Jurkat, Clone E6-1 (cell line): ENCODE data around the gene CNOT6L.
A peak's percentile ranks its signal among the peaks of the same experiment; 100 is the strongest.

ENCODE experiments used
- DNase-seq: peaks from one replicate; pipeline ENCODE4 v3.0.0-alpha.2; 2011; ENCODE audit warnings: low read depth, low spot score
- H3K4me3 ChIP-seq: 2 replicates; pipeline ENCODE4 v1.5.1; 2011; ENCODE audit warnings: mild to moderate bottlenecking, low read length, control low read depth, moderate library complexity

CNOT6L gene

GRCh38 chr4:77826275-77826674, 7.1 kb upstream of the CNOT6L start:
- H3K4me3 ChIP-seq = no peak overlapping the region
- no peak for DNase-seq

DNA sequence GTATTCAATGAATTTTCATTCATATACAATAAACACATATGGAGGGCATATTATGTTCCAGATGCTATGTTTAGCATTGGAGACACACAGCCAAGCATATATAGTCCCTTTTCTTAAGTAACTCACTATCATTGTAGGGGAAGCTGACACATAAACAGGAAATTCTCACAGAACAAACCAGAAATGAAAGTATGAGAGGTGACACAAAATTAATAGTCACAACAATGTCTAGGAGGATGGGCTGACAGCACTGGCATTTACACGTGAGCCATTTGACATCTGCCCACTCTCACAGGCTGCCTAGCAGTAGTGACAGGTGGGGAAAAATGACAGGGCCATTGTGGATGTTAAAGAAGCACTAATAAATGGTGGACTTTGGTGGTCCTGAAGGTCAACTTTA, 2.6 kb upstream of the CNOT6L start:
- peak; percentile 46 for DNase-seq
- H3K4me3 ChIP-seq = no peak overlapping the region

GRCh38 chr4:77820649-77821561, 1.7 kb upstream of the CNOT6L start:
- no peak for DNase-seq

GRCh38 chr4:77819843-77820648, 878 bp upstream of the CNOT6L start:
- H3K4me3 ChIP-seq = peak overlapping the region; percentile 79
- peak; percentile 87 for DNase-seq

More at GRCh38 chr4:77820649-77821561, 1.7 kb upstream of the CNOT6L start:
- peak overlapping the region; percentile 79 for H3K4me3 ChIP-seq

DNA sequence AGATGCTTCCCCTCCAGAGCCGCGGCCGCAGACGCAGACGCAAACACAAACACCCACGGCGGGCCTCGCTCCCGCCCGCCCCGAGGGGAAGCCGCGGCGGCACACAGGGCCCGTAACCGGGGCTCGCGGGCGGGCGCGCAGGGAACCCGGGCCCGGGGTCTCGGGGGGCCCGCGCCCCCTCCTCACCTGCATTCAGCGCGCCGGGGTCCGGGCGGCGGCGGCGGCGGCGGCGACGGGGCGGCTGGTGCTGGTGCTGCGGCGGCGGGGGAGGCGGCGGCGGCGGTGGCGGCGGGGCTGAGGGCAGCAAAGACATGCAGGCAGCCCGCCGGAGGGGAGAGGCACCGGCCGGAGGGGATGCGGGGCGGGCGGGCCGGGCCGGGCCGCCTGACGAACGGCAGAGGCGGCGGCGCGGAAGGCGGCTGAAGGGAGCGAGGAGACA, 255 bp upstream of the CNOT6L start:
- DNase-seq = no peak
- H3K4me3 ChIP-seq = peak overlapping the region; percentile 79

- H3K4me3 ChIP-seq = peak overlapping the region; percentile 75
- DNase-seq = peak; percentile 79
These were observed 1.0 kb downstream of the CNOT6L start for GRCh38 chr4:77818073-77818601.

DNA sequence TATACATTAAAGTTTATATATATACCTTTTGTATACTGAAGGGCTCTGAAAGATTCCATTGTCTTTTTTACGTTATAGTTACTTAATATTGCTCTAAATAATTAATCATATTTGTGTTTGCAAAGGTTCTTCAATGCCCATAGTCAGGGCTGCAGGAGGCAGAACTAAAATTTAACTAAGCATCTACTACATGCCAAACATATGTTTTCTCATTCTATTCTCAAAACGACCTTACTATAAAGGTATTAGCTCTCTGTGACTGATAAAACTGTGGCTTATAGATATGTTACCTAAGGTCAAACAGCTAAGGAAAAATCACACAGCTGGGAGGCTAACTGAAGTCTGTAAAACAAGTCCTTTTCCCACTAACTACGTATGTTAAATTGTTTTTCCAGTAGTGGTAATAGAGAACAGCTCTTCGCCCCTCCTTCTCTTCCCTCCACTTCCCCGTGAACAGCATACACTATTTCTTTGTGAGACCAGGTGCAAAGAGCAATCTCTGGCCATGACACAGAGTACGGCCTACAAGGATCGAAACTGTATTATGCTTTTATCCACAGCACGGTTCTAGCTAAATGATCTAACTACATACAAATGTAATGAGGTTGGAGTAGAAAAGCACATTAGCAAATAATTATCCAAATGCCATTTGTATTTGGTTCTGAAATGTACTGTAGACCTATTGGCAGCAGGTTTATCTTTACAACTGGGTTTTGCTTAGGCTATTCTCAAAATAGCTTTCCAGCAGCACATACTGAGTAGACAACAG, 1.7 kb downstream of the CNOT6L start:
- peak overlapping the region; percentile 75 for H3K4me3 ChIP-seq
- DNase-seq = peak; percentile 41

- H3K4me3 ChIP-seq = no peak overlapping the region
- DNase-seq = no peak
These were observed 2.6 kb downstream of the CNOT6L start for GRCh38 chr4:77816546-77816945.

DNA sequence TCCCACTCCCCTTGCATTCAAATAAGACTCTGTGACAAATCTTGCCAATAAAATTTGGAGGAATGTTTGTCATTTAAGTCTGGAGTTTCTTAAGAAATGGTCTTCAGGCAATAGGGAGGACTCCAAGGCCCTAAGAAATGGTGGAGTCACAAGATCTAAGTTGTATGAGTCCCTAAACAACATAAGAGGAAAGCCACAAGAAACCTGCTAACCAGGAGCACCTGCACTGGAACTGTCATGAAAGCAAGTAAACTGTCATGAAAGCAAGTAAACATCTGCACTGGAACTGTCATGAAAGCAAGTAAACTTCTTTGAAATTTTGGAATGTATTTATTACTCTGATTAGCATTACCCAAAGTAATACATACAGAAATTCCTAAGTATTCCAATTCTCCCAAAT, 3.5 kb downstream of the CNOT6L start:
- H3K4me3 ChIP-seq = 0 out of 2 replicates have a peak overlapping the region, but pooled peaks have one; percentile 22
- DNase-seq = peak; percentile 90

DNA sequence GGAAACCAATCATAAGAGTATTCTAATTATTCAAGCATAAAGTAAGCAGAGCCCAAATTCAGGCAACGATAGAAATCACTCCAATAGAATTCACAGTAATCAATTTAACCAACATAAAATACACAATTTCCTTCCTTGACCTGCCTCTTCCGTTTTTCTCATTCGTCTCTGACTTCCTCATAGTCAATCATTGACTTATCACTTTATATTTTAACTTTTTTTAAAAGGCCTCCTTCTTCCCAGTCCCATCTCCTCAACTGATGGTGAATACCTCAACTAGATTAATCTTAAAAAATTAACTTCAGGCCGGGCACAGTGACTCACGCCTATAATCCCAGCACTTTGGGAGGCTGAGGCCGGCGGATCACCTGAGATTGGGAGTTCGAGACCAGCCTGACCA, 13.3 kb downstream of the CNOT6L start:
- H3K4me3 ChIP-seq = no peak overlapping the region
- no peak for DNase-seq

GRCh38 chr4:77804471-77804870, 14.7 kb downstream of the CNOT6L start:
- no peak overlapping the region for H3K4me3 ChIP-seq
- no peak for DNase-seq

DNA sequence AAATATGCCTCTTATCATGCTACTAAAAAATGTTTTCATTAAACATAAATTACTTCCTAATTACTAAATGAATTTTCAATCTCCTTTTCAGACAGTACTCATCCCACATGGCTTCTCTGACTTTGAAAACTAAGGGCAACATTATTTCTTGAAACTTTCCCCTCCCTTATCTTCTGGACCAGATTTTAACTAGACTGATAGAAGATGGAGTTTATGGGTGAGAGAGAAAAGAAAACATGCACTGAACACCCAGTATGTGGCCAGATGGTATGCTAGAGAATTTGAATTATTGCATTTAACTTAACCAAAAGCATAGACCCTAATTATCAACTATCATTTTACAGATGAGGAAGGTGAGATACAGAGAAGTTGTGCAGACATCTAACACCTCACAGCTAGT, 16.8 kb downstream of the CNOT6L start:
- H3K4me3 ChIP-seq = no peak overlapping the region
- DNase-seq = no peak

DNA sequence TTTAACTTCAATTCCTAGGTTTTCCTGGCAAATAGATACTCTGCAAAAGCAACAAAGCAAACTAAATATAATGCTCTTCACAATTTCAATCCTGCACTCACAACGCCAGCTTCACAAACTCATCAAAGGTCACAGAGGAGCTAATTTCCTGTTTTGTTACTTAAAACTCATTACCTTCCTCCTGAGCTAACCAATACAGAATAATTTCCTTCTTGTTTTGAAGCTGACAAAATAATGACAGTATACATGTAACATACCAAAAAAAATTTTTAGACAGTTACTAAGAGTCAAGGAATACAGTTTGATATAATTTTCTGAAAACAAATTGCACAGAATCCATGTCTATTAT, 17.9 kb downstream of the CNOT6L start:
- DNase-seq = peak; percentile 24
- H3K4me3 ChIP-seq = no peak overlapping the region

DNA sequence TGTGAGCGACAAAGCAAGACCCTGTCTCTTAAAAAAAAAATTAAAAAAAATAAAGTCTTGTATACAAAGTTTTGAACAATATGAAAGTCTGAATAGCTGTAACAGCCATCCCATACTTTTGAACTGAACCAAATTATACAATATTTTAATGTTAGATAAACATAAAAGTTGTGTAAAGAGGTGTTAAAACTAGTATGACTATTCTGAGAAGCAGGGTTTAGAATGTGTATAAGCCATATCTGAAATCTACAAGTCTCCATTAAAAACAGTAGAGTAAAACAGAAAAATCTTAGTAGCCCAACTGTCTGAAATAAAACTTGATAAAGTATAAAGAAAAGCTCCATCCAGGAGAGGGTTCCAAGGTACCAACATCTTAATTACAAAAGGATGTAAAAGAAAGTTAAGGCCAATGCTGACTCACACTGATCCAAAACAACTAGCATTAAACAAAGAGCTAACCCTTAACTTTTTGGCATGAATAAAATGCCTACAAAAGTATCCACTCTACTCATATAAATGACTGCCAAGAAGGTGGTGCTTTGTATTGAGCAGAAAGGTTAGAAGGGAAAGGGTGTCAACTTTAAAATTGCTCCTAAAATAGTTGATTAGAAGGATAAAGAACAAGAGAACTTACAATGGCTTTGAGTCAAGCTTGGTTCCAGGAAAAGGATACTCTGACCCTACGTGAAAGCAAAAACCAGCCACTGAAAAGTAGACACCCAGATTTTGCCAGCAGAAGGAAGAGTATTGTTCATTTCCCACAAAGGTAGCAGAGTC, 18.5 kb downstream of the CNOT6L start:
- DNase-seq = no peak
- H3K4me3 ChIP-seq = no peak overlapping the region

DNA sequence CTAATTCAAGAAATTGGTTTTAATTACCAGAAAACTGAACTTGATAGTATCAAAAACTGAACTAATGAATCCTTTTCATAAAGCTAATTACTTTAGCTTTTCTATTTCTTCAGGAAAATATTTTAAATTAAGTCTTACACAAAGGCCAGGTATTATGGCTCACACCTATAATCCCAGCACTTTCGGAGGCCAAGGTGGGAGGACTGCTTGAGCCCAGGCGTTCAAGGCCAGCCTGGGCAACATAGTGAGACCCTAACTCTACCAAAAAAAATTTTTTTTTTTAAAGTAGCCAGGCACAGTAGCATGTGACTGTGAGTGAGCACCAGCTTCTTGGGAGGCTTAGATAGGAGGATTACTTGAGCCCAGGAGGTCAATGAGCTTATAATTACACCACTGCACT, 19.1 kb downstream of the CNOT6L start:
- DNase-seq = no peak
- no peak overlapping the region for H3K4me3 ChIP-seq

DNA sequence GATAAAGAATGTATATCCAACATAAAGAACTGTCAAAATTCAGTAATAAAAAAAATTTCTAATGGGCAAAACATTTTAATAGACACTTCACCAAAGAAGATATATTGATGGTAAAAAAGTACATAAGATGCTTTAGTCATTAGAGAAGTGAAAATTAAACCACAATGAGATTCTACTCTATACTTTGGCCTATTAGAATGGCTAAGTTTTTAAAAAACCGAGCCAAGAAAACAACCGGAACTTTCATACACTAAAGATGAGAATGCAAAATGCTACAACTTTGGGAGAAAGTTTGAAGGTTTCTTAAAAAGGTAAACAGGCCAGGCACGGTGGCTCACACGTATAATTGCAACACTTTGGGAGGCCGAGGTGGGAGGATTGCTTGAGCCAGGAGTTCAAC, 20.8 kb downstream of the CNOT6L start:
- no peak for DNase-seq

DNA sequence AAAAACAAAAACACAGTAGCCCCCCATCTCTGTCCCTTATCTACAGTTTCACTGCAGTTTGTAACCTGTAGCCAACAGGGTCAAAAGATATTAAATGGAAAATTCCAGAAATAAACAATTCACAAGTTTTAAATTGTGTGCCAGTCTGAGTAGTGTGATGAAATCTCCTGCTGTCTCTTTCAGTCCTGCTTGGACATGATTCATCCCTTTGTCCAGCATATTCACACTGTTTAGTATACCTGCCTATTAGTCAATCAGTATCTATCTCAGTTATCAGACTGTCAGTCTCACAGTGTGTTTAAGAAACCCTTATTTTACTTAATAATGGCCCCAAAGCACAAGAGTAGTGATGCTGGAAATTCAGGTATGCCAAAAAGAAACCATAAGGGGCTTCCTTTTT, 21.9 kb downstream of the CNOT6L start:
- no peak for DNase-seq
- no peak overlapping the region for H3K4me3 ChIP-seq

More for the DNA sequence above, 20.8 kb downstream of the CNOT6L start:
- H3K4me3 ChIP-seq = no peak overlapping the region

DNA sequence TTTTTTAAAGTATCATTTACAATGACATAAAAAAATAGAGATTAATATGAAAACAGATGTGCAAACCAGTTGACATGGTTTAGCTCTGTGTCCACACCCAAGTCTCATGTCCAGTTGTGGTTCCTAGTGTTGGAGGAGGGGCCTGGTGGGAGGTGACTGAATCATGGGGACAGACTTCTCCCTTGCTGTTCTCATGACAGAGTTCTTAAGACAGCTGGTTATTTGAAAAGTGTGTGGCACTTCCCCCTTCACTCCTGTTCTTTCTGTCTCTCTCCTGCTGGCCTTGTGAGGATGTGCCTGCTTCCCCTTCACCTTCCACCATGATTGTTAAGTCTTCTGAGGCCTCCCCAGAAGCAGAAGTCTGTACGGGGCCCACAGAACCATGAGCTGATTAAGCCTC, 23.8 kb downstream of the CNOT6L start:
- no peak overlapping the region for H3K4me3 ChIP-seq
- no peak for DNase-seq
